Activated CD4-positive, CD25-positive, alpha-beta regulatory T cell treated with anti-CD3 and anti-CD28 coated beads, Interleukin-2, amount 50 U/mL, for 72 hours (primary cell): Measurements from ENCODE around the gene USP9X.
"Not testable (repeated sequence)": the region's sequence is repeated elsewhere in the genome, so short reads cannot be mapped to it uniquely, and the experiment has no call there.

Experiments
- DNase-seq: peaks from one replicate; pipeline ENCODE4 v3.0.0; 2021

The USP9X gene

GRCh38 chrX:41085878-41086626 lies 807 bp downstream of the USP9X start:
- DNase-seq = peak; percentile 65

DNA sequence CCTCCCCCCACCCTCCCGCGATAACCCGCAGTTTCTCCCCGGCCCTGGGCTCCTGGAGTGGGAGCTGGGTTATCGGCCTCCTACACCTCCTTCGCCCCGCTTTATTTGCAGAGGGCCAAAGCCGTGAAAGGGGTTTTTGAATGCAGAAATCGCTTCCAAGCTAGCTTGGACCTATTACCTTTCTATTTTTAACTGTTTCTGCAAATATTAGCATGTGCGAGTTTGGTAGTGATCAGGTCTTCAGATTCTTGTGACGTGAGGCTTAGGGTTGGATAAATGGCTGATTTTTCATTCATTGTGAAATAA lies 1.3 kb downstream of the USP9X start:
- no peak for DNase-seq

- no peak for DNase-seq
These were observed 2.0 kb downstream of the USP9X start for GRCh38 chrX:41087201-41087600.

GRCh38 chrX:41090568-41091238 lies 5.5 kb downstream of the USP9X start:
- DNase-seq = no peak

- no peak for DNase-seq
These were observed 7.5 kb downstream of the USP9X start for GRCh38 chrX:41092776-41093175.

DNA sequence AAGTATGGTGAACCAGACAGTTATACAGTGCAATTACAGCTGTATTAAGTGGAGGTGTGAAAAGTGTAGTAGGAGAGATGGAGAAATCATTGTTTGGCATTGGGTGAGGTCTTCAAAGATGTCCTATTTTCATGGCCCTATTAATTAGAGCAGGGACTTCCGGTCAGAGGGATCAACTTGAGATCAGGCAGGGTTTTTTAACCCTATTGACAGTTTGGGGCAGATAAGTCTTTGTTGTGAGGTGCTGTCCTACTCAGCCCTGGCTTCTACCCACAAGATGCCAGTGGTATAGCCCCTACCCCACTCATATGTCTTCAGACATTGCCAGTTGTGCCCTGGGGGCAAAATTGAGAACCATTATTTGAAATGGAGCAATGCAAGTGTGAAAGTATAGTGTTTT lies 9.9 kb downstream of the USP9X start:
- DNase-seq = no peak

GRCh38 chrX:41095908-41096307 lies 10.7 kb downstream of the USP9X start:
- no peak for DNase-seq

- no peak for DNase-seq
These were observed 11.2 kb downstream of the USP9X start for GRCh38 chrX:41096339-41096955.

GRCh38 chrX:41097326-41097725 lies 12.1 kb downstream of the USP9X start:
- DNase-seq = no peak

GRCh38 chrX:41100200-41100599 lies 15.0 kb downstream of the USP9X start:
- DNase-seq = no peak

GRCh38 chrX:41100819-41101218 lies 15.6 kb downstream of the USP9X start:
- DNase-seq = no peak

- no peak for DNase-seq
These were observed 19.8 kb downstream of the USP9X start for GRCh38 chrX:41105005-41105404.

- DNase-seq = not testable (repeated sequence)
These were observed 21.0 kb downstream of the USP9X start for GRCh38 chrX:41106257-41106656.

DNA sequence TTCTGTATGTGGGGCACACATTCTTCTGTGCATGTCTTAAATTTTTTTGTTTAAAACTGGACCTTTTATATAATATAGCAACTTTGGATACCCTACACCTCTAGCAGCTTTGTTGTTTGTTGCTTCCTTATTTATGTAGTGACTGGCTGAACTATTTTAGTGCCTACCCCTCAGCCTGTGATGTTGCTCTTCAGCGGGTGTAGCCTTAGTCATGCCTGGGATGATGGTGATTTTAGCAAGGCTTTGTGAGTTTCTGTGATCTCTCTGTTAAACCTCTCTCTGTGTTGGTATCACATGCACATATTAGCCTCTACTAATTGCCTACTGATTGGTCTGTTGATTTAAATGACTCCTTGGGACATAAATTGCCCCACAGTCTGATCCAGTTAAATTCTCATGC lies 22.8 kb downstream of the USP9X start:
- no peak for DNase-seq

DNA sequence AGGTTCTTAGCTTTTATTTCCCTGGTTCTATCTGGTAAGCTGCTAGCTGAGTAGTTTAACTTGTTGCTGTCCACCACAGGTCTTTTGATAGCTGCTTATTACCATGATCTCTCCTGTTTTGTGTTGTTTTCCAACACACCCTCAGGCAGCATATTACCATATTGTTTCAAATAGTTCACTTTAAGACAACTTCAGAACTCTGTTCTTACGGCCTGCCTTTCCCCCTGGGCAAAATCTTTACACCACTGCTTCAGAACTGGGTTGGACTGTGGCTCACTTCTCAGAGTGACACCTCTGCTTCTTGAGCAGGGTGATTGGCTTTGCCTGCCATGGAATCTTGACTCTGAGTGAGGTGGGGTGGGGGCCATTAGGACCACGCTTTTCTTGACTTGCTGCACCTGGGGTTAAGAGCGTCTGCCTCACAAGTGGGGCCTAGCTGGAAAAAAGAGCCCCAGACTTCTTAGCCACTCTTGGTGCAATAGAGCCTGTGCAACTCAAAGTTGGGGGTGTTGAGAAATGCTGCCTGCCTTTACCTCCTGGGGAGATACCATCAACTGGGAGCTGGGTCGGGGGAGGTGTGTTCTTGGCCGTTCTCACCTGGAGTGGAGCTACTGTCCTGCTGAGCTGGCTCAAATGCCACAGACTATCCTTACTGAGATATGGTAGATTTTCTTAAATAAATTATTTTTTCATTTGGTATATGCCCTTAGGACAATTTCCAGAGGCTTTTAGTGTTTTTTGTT lies 23.4 kb downstream of the USP9X start:
- no peak for DNase-seq

DNA sequence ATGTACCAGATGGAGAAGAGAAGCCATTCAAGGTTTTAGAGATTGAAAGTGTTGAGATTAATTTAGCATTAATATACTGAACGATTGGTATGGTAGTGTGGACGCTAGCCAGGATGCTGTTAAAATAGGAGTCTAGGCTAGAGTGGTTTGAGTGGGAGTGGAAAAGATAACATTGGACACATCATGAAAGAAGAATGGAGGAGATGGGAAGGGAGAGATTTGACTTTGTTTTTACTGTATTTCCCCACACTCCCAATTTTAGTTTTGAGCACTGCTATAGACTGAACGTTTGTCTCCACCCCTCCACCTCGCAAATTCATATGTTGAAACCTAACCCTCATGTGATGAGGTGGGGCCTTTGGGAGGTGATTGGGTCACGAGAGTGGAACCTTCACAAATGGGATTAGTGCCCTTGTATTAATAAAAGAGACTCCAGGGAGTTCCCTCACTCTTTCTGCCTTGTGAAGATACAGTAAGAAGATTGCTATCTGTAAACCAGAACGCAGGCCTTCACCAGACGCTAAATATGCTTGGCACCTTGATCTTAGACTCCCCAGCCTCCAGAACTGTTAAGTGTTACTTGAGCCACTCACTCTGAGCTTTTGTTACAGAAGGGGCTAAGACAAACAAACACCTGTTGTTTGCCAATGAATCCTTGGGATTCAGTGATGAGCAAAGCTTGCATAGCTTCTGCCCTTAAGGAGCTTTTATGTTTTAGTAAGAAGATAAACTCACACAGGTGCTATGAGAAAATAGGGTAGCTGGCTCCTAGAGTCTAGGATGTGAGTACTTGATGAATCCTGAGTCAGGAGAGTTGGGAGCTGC lies 25.8 kb downstream of the USP9X start:
- DNase-seq = no peak

- peak; percentile 41 for DNase-seq
These were observed 29.8 kb downstream of the USP9X start for GRCh38 chrX:41115104-41115425.

DNA sequence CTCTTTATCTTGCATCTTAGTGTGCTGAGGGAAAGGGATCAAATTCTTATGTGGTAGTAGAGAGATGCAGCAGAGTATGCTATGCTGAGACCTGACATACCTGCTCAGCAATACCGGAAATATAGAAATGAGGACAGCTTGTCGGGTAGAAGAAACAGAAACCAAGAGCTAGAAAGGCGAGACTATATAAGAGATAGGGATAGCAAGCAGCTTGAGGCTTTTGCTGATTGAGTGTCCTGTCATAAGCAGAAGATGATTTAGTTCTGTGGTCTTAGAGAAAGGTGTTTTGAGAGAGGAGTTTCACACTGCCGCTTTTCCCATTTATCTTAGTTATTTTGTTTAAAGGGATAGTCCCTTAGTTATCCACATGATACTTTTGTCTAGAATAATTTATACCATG lies 31.7 kb downstream of the USP9X start:
- no peak for DNase-seq

GRCh38 chrX:41118156-41118555 lies 32.9 kb downstream of the USP9X start:
- DNase-seq = no peak

GRCh38 chrX:41119803-41120202 lies 34.6 kb downstream of the USP9X start:
- DNase-seq = no peak

- no peak for DNase-seq
These were observed 36.5 kb downstream of the USP9X start for GRCh38 chrX:41121766-41122165.

GRCh38 chrX:41122664-41123257 lies 37.5 kb downstream of the USP9X start:
- no peak for DNase-seq
